ENCODE measurements around the gene GDF7.

DNA sequence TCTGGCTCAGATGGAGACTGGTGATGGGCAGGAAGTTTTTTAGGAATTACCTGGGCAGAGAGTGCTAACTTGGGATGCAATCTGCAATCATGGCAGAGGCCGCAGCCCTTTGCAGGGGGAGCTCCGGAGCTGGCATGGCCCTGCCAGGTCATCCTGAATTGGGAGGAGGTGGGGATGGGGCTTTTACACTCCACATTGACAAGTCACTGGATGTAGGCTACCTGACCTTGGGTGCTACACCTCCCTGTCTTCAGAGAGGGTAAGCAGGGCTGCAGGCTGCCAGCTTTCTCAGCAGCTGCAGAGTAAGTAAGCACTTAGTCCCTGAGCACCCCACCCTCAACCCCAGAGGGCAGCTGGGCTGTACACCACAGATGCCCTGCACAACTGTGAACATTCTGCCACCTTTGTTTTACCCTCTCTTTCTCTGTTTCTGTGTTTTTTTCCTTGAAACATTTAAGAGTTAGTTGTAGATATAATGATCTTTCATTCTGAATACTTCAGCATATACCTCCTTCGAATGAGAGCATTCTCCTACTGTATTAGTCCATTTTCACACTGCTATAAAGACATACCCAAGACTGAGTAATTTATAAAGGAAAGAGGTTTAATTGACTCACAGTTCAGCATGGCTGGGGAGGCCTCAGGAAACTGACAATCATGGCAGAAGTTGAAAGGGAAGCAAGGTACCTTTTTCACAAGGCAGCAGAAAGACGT lies 9.3 kb upstream of the GDF7 start:
- TF ChIP-seq, protein P1, sequence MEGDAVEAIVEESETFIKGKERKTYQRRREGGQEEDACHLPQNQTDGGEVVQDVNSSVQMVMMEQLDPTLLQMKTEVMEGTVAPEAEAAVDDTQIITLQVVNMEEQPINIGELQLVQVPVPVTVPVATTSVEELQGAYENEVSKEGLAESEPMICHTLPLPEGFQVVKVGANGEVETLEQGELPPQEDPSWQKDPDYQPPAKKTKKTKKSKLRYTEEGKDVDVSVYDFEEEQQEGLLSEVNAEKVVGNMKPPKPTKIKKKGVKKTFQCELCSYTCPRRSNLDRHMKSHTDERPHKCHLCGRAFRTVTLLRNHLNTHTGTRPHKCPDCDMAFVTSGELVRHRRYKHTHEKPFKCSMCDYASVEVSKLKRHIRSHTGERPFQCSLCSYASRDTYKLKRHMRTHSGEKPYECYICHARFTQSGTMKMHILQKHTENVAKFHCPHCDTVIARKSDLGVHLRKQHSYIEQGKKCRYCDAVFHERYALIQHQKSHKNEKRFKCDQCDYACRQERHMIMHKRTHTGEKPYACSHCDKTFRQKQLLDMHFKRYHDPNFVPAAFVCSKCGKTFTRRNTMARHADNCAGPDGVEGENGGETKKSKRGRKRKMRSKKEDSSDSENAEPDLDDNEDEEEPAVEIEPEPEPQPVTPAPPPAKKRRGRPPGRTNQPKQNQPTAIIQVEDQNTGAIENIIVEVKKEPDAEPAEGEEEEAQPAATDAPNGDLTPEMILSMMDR (IDR thresholded peaks at IDR 0.05; ENCODE audit: low read depth, low read length) = no peak
- TF ChIP-seq POLR2A (IDR thresholded peaks at IDR 0.05; ENCODE audit: extremely low read depth, insufficient read length) = no peak

Data from NB4 (cell line).